Measurements from ENCODE around the gene FRG2B.
"Not testable (repeated sequence)": the region's sequence is repeated elsewhere in the genome, so short reads cannot be mapped to it uniquely, and the experiment has no call there.

Gene FRG2B

DNA sequence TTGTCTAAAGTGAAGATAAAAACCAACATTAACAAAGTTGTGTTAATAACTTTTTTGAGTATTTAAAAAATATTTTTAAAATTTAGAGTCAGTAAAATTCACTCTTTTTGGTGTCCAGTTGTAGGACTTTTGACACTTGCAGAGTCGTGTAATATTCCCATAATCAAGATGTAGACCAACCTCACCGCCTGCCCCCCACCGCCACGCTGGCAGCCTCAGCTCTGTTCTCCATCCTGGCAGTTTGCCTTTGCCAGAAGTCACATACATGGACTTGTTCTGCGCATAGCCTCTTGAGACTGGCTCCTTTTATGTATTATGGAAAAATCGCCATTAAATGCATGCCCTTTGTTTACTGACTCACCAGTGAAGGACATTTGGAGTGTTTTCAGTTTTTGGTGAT is 33.9 kb downstream of the FRG2B start:
- no peak overlapping the region for H3K4me3 ChIP-seq (ENCODE audit: low read length)
- no peak overlapping the region for H4K5ac ChIP-seq (ENCODE audit: low read length)
- DNase-seq, result no peak
- H3K27ac ChIP-seq (ENCODE audit: low read depth, low read length), result no peak overlapping the region
- H3K4me2 ChIP-seq (ENCODE audit: low read length), result no peak overlapping the region
- H3K23ac ChIP-seq (ENCODE audit: low read length), result no peak overlapping the region
- H4K8ac ChIP-seq (ENCODE audit: low read depth, low read length), result no peak overlapping the region
- H3K36me3 ChIP-seq (ENCODE audit: control insufficient read depth, insufficient read depth, low read length), result no peaks in the 10 kb centered on the region
- H3K9ac ChIP-seq (ENCODE audit: low read length), result no peak overlapping the region
- no peak overlapping the region for H2BK15ac ChIP-seq (replicated peaks; ENCODE audit: low read depth)
- no peak overlapping the region for H2BK5ac ChIP-seq (ENCODE audit: low read length)
- WGBS (ENCODE audit: extremely low coverage, insufficient coverage, low lambda C conversion rate), result no CpG with 5 or more reads among the region's 6 CpGs
- H3K18ac ChIP-seq (ENCODE audit: low read length), result no peak overlapping the region
- H3K79me2 ChIP-seq (ENCODE audit: control insufficient read depth, insufficient read depth, low read length), result no peaks in the 10 kb centered on the region
- no peak overlapping the region for H3K4ac ChIP-seq (ENCODE audit: low read depth, low read length)
- H2AK5ac ChIP-seq (ENCODE audit: low read length), result no peak overlapping the region
- H3K27me3 ChIP-seq (ENCODE audit: insufficient read depth, low read length, poor library complexity), result no peaks in the 10 kb centered on the region
- H3K4me1 ChIP-seq (ENCODE audit: control insufficient read depth, low read depth, low read length), result no peaks in the 10 kb centered on the region
- no peaks in the 10 kb centered on the region for H3K79me1 ChIP-seq (ENCODE audit: low read length)
- no peak overlapping the region for H2BK120ac ChIP-seq (ENCODE audit: low read depth, low read length)
- no peak overlapping the region for H3K56ac ChIP-seq (ENCODE audit: low read length)

- H3K18ac ChIP-seq (ENCODE audit: low read length), result no peak overlapping the region
- no peaks in the 10 kb centered on the region for H3K36me3 ChIP-seq (ENCODE audit: control insufficient read depth, insufficient read depth, low read length)
- no peak overlapping the region for H3K27ac ChIP-seq (ENCODE audit: low read depth, low read length)
- H3K27me3 ChIP-seq (ENCODE audit: insufficient read depth, low read length, poor library complexity), result no peaks in the 10 kb centered on the region
- no peaks in the 10 kb centered on the region for H3K4me1 ChIP-seq (ENCODE audit: control insufficient read depth, low read depth, low read length)
- H3K79me2 ChIP-seq (ENCODE audit: control insufficient read depth, insufficient read depth, low read length), result no peaks in the 10 kb centered on the region
- no peak overlapping the region for H3K4me2 ChIP-seq (ENCODE audit: low read length)
- no peak overlapping the region for H3K4me3 ChIP-seq (ENCODE audit: low read length)
- no peak overlapping the region for H4K5ac ChIP-seq (ENCODE audit: low read length)
- H2BK5ac ChIP-seq (ENCODE audit: low read length), result no peak overlapping the region
- H3K79me1 ChIP-seq (ENCODE audit: low read length), result no peaks in the 10 kb centered on the region
- H2BK120ac ChIP-seq (ENCODE audit: low read depth, low read length), result no peak overlapping the region
- no peak overlapping the region for H3K56ac ChIP-seq (ENCODE audit: low read length)
- no peak overlapping the region for H3K4ac ChIP-seq (ENCODE audit: low read depth, low read length)
- no peak overlapping the region for H3K9ac ChIP-seq (ENCODE audit: low read length)
- no CpG with 5 or more reads among the region's 10 CpGs for WGBS (ENCODE audit: extremely low coverage, insufficient coverage, low lambda C conversion rate)
- H4K8ac ChIP-seq (ENCODE audit: low read depth, low read length), result no peak overlapping the region
- no peak for DNase-seq
- H3K23ac ChIP-seq (ENCODE audit: low read length), result no peak overlapping the region
- H2AK5ac ChIP-seq (ENCODE audit: low read length), result no peak overlapping the region
- no peak overlapping the region for H2BK15ac ChIP-seq (replicated peaks; ENCODE audit: low read depth)
Measured at GRCh38 chr10:133590970-133591359, 35.6 kb downstream of the FRG2B start.

DNA sequence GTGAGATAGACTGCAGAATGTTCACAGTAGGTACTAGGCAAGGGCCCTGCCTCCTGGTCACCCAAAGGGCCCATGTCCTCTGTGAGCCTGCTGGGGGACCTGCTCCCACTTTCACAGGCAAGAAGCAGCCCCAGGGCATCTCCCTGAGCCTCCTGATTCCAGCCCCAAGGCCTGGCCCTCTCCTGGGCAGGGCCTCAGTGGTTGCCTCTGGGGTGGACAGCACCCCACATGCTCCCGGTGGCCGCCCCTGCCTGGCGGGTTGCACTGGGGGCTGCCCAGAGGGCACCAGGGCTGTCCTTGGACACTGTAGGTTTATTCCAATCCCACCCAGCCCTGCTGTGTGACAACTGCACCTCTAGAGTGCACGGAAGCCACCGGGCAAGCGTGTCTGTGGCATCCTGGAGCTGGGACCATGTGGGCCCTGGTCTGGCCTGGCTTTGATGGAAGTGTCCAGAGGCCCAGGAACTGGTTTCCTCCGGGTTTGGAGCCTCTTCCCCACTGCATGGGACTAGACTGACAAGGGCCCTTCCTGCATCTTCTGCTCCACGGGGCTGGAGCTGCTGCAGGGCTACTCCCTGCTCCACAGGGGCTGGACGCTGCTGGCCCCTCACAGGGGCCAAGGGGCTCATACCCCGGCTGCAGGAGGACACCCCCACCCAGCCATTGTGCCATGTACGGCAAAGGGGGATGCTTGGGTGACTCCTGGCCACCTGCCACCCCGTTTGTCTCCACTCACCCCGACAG is 36.2 kb downstream of the FRG2B start:
- H3K4me3 ChIP-seq (ENCODE audit: low read length), result no peak overlapping the region
- no CpG with 5 or more reads among the region's 13 CpGs for WGBS (ENCODE audit: extremely low coverage, insufficient coverage, low lambda C conversion rate)

DNA sequence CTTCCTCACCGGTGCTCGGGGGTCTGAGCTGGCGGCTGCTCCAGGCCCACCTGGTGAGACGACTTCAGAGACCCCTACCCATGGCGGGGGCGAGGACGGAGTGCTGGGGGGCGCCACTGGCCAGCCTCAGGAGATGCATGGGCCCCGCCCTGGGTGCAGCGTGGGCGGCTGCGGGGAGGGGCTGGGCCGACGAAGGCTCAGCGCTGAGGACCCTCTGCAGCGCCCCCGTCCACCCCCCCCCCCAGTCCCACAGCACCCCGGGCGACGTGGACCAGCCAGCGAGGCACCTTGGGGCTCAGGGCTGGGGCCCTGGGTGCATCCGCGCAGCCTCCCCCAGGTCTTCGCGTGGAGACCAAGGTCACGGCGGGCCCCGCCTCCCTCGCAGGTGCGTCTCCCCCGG is 49.6 kb downstream of the FRG2B start:
- not testable (repeated sequence) for H2BK5ac ChIP-seq (ENCODE audit: low read length); H3K18ac ChIP-seq (ENCODE audit: low read length); H2AK5ac ChIP-seq (ENCODE audit: low read length); H2BK120ac ChIP-seq (ENCODE audit: low read depth, low read length); H4K5ac ChIP-seq (ENCODE audit: low read length); H3K23ac ChIP-seq (ENCODE audit: low read length); H3K4me2 ChIP-seq (ENCODE audit: low read length); H2BK15ac ChIP-seq (replicated peaks; ENCODE audit: low read depth); H3K56ac ChIP-seq (ENCODE audit: low read length); H3K36me3 ChIP-seq (ENCODE audit: control insufficient read depth, insufficient read depth, low read length); H3K27ac ChIP-seq (ENCODE audit: low read depth, low read length); H3K79me1 ChIP-seq (ENCODE audit: low read length); H4K8ac ChIP-seq (ENCODE audit: low read depth, low read length); H3K27me3 ChIP-seq (ENCODE audit: insufficient read depth, low read length, poor library complexity); DNase-seq; H3K4ac ChIP-seq (ENCODE audit: low read depth, low read length); H3K4me3 ChIP-seq (ENCODE audit: low read length); H3K4me1 ChIP-seq (ENCODE audit: control insufficient read depth, low read depth, low read length); H3K9ac ChIP-seq (ENCODE audit: low read length); H3K79me2 ChIP-seq (ENCODE audit: control insufficient read depth, insufficient read depth, low read length)
- no CpG with 5 or more reads among the region's 31 CpGs for WGBS (ENCODE audit: extremely low coverage, insufficient coverage, low lambda C conversion rate)

More for the DNA sequence above, 36.2 kb downstream of the FRG2B start:
- H3K27me3 ChIP-seq (ENCODE audit: insufficient read depth, low read length, poor library complexity), result no peaks in the 10 kb centered on the region
- H3K18ac ChIP-seq (ENCODE audit: low read length), result no peak overlapping the region
- H3K79me1 ChIP-seq (ENCODE audit: low read length), result no peaks in the 10 kb centered on the region
- H2BK5ac ChIP-seq (ENCODE audit: low read length), result no peak overlapping the region
- no peak overlapping the region for H3K23ac ChIP-seq (ENCODE audit: low read length)
- no peak overlapping the region for H2BK15ac ChIP-seq (replicated peaks; ENCODE audit: low read depth)
- no peaks in the 10 kb centered on the region for H3K4me1 ChIP-seq (ENCODE audit: control insufficient read depth, low read depth, low read length)
- no peaks in the 10 kb centered on the region for H3K79me2 ChIP-seq (ENCODE audit: control insufficient read depth, insufficient read depth, low read length)
- no peak overlapping the region for H3K4me2 ChIP-seq (ENCODE audit: low read length)
- no peaks in the 10 kb centered on the region for H3K36me3 ChIP-seq (ENCODE audit: control insufficient read depth, insufficient read depth, low read length)
- H3K4ac ChIP-seq (ENCODE audit: low read depth, low read length), result no peak overlapping the region
- no peak overlapping the region for H2AK5ac ChIP-seq (ENCODE audit: low read length)
- no peak for DNase-seq
- no peak overlapping the region for H4K5ac ChIP-seq (ENCODE audit: low read length)
- H3K9ac ChIP-seq (ENCODE audit: low read length), result no peak overlapping the region
- H3K27ac ChIP-seq (ENCODE audit: low read depth, low read length), result no peak overlapping the region
- H4K8ac ChIP-seq (ENCODE audit: low read depth, low read length), result no peak overlapping the region
- H2BK120ac ChIP-seq (ENCODE audit: low read depth, low read length), result no peak overlapping the region
- no peak overlapping the region for H3K56ac ChIP-seq (ENCODE audit: low read length)

All from mesendoderm (in vitro differentiated cells).